Measurements from ENCODE around the gene MYO9A. TPM values are rescaled to one million over a fixed set of nuclear protein-coding genes. Genes with fewer than 3 reads are reported as not detected.
"Not testable (repeated sequence)": the region's sequence is repeated elsewhere in the genome, so short reads cannot be mapped to it uniquely, and the experiment has no call there.

The MYO9A gene
- polyA plus RNA-seq, 3 donors: 2.2 to 7.9 (median 5.7) TPM

- 97 to 99% (median 98%) methylated on average over 2 of the region's 2 CpGs for WGBS, 3 donors
- H3K27ac ChIP-seq (ENCODE audit: low read depth, low read length): no peak overlapping the region
Measured at GRCh38 chr15:72011302-72011942, 106.5 kb downstream of the MYO9A start.

- no peak overlapping the region for H3K27ac ChIP-seq (ENCODE audit: low read depth, low read length)
- 71 to 99% (median 98%) methylated on average over 2 of the region's 2 CpGs for WGBS, 3 donors
Measured at GRCh38 chr15:72009222-72009621, 108.7 kb downstream of the MYO9A start.

GRCh38 chr15:72006382-72006781 lies 111.6 kb downstream of the MYO9A start:
- H3K27ac ChIP-seq (ENCODE audit: low read depth, low read length): no peak overlapping the region
- 95 to 96% (median 96%) methylated on average over 4 of the region's 4 CpGs for WGBS, 3 donors

GRCh38 chr15:72005483-72005882 lies 112.5 kb downstream of the MYO9A start:
- 64 to 94% (median 87%) methylated on average over 3 of the region's 3 CpGs for WGBS, 3 donors
- no peak overlapping the region for H3K27ac ChIP-seq (ENCODE audit: low read depth, low read length)

- 87 to 96% (median 92%) methylated on average over 1 of the region's 1 CpG for WGBS, 3 donors
- no peak overlapping the region for H3K27ac ChIP-seq (ENCODE audit: low read depth, low read length)
Measured at GRCh38 chr15:71999807-72000206, 118.1 kb downstream of the MYO9A start.

GRCh38 chr15:71998717-71999116 lies 119.2 kb downstream of the MYO9A start:
- 82 to 88% (median 87%) methylated on average over 4 to 5 of the region's 6 CpGs for WGBS, 3 donors
- not testable (repeated sequence) for H3K27ac ChIP-seq (ENCODE audit: low read depth, low read length)

- WGBS, 3 donors: 80 to 89% (median 81%) methylated on average over 4 of the region's 4 CpGs
- H3K27ac ChIP-seq (ENCODE audit: low read depth, low read length): no peak overlapping the region
Measured at GRCh38 chr15:71997691-71998090, 120.3 kb downstream of the MYO9A start.

- H3K27ac ChIP-seq (ENCODE audit: low read depth, low read length): no peak overlapping the region
- 90 to 91% (median 91%) methylated on average over 6 of the region's 6 CpGs for WGBS, 3 donors
Measured at GRCh38 chr15:71975816-71976150, 142.2 kb downstream of the MYO9A start.

GRCh38 chr15:71974211-71974610 lies 143.7 kb downstream of the MYO9A start:
- no peak overlapping the region for H3K27ac ChIP-seq (ENCODE audit: low read depth, low read length)
- 94 to 99% (median 96%) methylated on average over 3 of the region's 3 CpGs for WGBS, 3 donors

- 89 to 95% (median 92%) methylated on average over 5 of the region's 5 CpGs for WGBS, 3 donors
- no peak overlapping the region for H3K27ac ChIP-seq (ENCODE audit: low read depth, low read length)
Measured at GRCh38 chr15:71973366-71973765, 144.6 kb downstream of the MYO9A start.

GRCh38 chr15:71971905-71972304 lies 146.0 kb downstream of the MYO9A start:
- 93 to 96% (median 95%) methylated on average over 2 of the region's 2 CpGs for WGBS, 3 donors
- no peak overlapping the region for H3K27ac ChIP-seq (ENCODE audit: low read depth, low read length)

- 94 to 100% (median 96%) methylated on average over 1 of the region's 1 CpG for WGBS, 3 donors
- H3K27ac ChIP-seq (ENCODE audit: low read depth, low read length): no peak overlapping the region
Measured at GRCh38 chr15:71970435-71970834, 147.5 kb downstream of the MYO9A start.

- WGBS, 3 donors: 83 to 96% (median 86%) methylated on average over 1 of the region's 1 CpG
- H3K27ac ChIP-seq (ENCODE audit: low read depth, low read length): no peak overlapping the region
Measured at GRCh38 chr15:71962537-71962936, 155.4 kb downstream of the MYO9A start.

GRCh38 chr15:71957026-71957425 lies 160.9 kb downstream of the MYO9A start:
- H3K27ac ChIP-seq (ENCODE audit: low read depth, low read length): no peak overlapping the region
- WGBS, 3 donors: 93 to 98% (median 96%) methylated on average over 2 of the region's 2 CpGs

- no peak overlapping the region for H3K27ac ChIP-seq (ENCODE audit: low read depth, low read length)
- WGBS, 3 donors: 87 to 93% (median 91%) methylated on average over 2 of the region's 2 CpGs
Measured at GRCh38 chr15:71951134-71951533, 166.8 kb downstream of the MYO9A start.

- H3K27ac ChIP-seq (ENCODE audit: low read depth, low read length): no peak overlapping the region
- 84 to 93% (median 85%) methylated on average over 1 of the region's 1 CpG for WGBS, 3 donors
Measured at GRCh38 chr15:71945012-71945411, 172.9 kb downstream of the MYO9A start.

GRCh38 chr15:71943806-71944205 lies 174.1 kb downstream of the MYO9A start:
- H3K27ac ChIP-seq (ENCODE audit: low read depth, low read length): no peak overlapping the region
- WGBS, 3 donors: 92 to 97% (median 95%) methylated on average over 5 of the region's 5 CpGs

GRCh38 chr15:71939981-71940588 lies 177.9 kb downstream of the MYO9A start:
- 92 to 94% (median 94%) methylated on average over 6 of the region's 6 CpGs for WGBS, 3 donors
- H3K27ac ChIP-seq (ENCODE audit: low read depth, low read length): no peak overlapping the region

GRCh38 chr15:71937650-71938311 lies 180.2 kb downstream of the MYO9A start:
- 85 to 99% (median 96%) methylated on average over 3 of the region's 3 CpGs for WGBS, 3 donors
- no peak overlapping the region for H3K27ac ChIP-seq (ENCODE audit: low read depth, low read length)

- H3K27ac ChIP-seq (ENCODE audit: low read depth, low read length): no peak overlapping the region
- WGBS, 3 donors: 81 to 85% (median 83%) methylated on average over 3 of the region's 3 CpGs
Measured at GRCh38 chr15:71934446-71934845, 183.5 kb downstream of the MYO9A start.
